GM18508 (cell line): Measurements from ENCODE around the gene STX8.
"Not testable (repeated sequence)": the region's sequence is repeated elsewhere in the genome, so short reads cannot be mapped to it uniquely, and the experiment has no call there.

Experiments used
- ATAC-seq: cut with Tn5 transposase; IDR thresholded peaks from one replicate; pipeline ENCODE4 v1.9.1; 2021; ENCODE audit warnings: moderate number of reproducible peaks; ENCODE audit not compliant: insufficient read depth, unreplicated experiment

Gene STX8

GRCh38 chr17:9557857-9558256 lies 17.8 kb downstream of the STX8 start:
- ATAC-seq, result no peak

DNA sequence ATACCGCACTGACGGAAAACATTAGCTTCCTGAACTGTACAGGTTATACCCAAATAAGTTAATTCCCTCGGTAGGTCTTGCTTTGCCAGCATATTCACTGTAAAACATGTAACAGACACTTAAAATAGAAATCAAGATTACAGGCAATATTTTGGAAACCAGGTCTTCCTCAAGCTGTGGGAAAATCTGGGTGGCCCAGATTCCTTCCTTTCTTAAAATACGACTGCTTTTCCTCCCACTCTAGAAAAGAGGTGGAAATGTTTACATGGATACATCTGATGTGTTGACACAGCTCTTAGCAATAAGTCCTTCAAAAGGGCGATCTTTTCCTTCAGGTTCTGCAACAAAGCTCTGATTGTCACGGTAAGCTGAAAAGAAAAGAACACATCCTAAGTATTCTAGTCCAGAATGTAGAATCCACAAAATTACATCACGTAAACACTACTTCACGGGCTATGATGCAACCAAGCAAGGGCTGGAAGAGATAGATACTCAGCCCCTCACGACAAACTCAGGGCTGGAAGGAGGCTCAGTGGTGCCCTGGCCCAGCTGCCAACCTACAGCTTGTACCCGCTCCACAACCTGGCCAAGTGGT lies 18.4 kb downstream of the STX8 start:
- no peak for ATAC-seq

DNA sequence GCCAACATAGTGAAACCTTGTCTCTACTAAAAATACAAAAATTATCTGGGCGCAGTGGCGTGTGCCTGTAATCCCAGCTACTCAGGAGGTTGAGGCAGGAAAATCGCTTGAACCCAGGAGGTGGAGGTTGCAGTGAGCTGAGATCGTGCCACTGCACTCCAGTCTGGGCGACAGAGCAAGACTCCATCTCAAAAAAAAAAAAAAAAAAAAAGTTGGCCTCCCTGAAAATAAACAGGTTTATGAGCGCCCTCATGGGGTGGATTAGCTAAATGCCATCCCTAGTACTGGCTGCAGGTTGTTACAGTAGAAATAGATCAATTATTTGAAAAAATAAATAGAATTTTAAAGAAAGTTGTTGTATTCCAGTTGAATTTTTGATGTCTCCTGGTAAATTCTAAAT lies 20.9 kb downstream of the STX8 start:
- ATAC-seq, result not testable (repeated sequence)

DNA sequence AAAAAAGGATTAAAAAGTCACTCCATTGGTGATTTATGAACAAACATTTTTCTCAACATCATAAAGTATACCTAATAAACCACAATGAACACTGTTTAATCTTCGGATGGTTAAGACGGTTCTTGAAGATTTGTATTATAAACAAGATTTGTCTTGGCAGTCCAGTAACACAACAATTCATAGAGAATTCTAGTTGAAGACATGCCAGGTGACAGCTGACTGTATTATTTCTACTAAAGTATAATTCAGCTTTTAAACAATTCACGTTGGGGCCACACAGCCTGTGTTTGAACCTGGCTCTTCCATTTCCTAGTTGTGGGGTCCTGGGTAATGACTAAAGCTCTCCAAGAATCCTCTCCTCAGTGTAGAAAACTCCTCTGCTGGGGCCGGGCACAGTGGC lies 22.0 kb downstream of the STX8 start:
- ATAC-seq, result no peak

- no peak for ATAC-seq
Observed at GRCh38 chr17:9553181-9553580, 22.4 kb downstream of the STX8 start.

GRCh38 chr17:9549215-9549614 lies 26.4 kb downstream of the STX8 start:
- ATAC-seq, result no peak

GRCh38 chr17:9544221-9544620 lies 31.4 kb downstream of the STX8 start:
- no peak for ATAC-seq

- no peak for ATAC-seq
Observed at GRCh38 chr17:9541718-9542117, 33.9 kb downstream of the STX8 start.

GRCh38 chr17:9538626-9539025 lies 37.0 kb downstream of the STX8 start:
- no peak for ATAC-seq

- no peak for ATAC-seq
Observed at GRCh38 chr17:9537177-9537776, 38.3 kb downstream of the STX8 start.

GRCh38 chr17:9536061-9536460 lies 39.6 kb downstream of the STX8 start:
- no peak for ATAC-seq

GRCh38 chr17:9533441-9533840 lies 42.2 kb downstream of the STX8 start:
- ATAC-seq, result no peak

DNA sequence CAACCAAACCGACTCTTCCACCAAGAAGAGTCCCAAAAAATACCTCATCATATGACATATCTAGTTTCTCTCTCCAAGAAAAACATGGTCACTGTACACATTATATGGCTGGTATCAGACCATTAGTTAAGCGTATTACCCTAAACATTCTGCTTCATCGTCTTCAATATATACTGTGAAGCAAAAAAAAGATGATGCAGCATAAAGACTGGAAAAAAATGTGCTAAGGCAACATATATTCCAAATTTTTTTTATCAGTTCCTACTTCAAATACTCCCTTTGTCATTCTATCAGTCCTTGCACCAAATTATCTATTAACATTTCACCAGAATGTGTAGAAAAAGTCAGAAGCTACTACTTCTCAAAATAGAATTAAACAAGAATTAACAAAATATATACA lies 42.9 kb downstream of the STX8 start:
- no peak for ATAC-seq

DNA sequence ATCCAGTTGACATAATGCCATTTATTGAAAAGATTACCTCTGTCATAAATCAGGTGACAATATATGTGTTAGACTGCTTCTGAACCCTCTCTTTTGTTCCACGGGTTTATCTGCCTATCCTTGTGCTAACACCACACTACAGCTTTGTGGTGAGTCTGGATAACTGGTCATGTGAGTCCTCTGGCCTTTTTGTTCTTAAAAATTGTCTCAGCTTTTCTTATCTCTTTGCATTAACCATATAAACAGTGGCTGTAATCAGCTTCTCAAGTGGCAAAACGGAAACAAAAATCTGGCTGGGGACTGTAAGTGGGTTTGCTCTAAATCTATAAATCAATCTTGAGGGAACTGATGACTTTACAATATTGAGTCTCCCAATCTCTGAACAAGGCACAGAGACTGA lies 44.6 kb downstream of the STX8 start:
- ATAC-seq, result no peak

- no peak for ATAC-seq
Observed at GRCh38 chr17:9529033-9529700, 46.5 kb downstream of the STX8 start.

DNA sequence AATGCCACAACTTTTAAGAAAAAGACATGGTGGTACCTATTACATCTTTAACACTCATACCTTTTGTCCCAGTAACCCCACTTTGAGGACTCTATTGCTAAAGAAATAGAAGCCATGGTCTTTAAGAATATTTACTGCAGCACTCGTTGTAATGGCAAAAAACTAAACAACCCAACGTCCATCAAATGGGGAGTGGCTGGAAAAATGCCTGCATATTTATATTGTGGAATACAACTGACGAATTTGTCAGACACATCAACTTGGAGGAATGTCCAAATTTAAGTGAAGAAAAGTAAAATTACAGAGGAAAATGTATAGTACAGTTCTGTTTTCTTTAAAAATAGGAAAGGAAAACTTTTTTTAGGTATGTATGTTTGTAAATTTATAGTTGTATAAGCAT lies 47.8 kb downstream of the STX8 start:
- ATAC-seq, result no peak

DNA sequence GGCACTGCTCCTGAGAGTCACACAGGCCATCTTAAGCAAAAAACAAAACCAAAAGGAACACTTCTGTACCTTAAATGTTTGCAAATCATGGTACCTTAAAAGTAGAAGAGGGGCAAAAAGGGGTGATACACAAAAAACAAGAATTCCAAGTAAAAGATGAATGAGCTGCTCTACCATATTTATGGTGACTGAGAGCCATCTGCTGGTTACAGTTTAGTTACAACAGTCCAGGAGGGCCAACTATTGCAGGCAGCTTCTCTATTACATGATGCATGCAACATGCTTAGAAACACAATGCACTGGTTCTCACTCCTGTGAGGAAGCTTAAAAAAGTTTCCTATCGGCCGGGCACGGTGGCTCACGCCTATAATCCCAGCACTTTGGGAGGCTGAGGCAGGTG lies 53.5 kb downstream of the STX8 start:
- no peak for ATAC-seq

- ATAC-seq, result no peak
Observed at GRCh38 chr17:9521062-9521461, 54.6 kb downstream of the STX8 start.

- no peak for ATAC-seq
Observed at GRCh38 chr17:9520649-9521048, 55.0 kb downstream of the STX8 start.

- ATAC-seq, result no peak
Observed at GRCh38 chr17:9519583-9520272, 55.9 kb downstream of the STX8 start.

GRCh38 chr17:9517396-9517795 lies 58.2 kb downstream of the STX8 start:
- no peak for ATAC-seq
